GM12874 (cell line): ENCODE results near the gene GDF10.

ENCODE experiments used
- CTCF ChIP-seq: IDR thresholded peaks from 2 replicates; pipeline ENCODE4 v1.5.1; 2011; ENCODE audit warnings: low read depth, mild to moderate bottlenecking, control low read depth, low read length, moderate library complexity; ENCODE audit not compliant: insufficient read depth

Gene GDF10

GRCh38 chr10:47331491-47331890 lies 31.5 kb downstream of the GDF10 start:
- TF ChIP-seq CTCF: no peak

- TF ChIP-seq CTCF: no peak
These were observed 32.0 kb downstream of the GDF10 start for GRCh38 chr10:47331954-47332353.

GRCh38 chr10:47332371-47332770 lies 32.4 kb downstream of the GDF10 start:
- no peak for TF ChIP-seq CTCF

GRCh38 chr10:47332946-47333345 lies 32.9 kb downstream of the GDF10 start:
- no peak for TF ChIP-seq CTCF

DNA sequence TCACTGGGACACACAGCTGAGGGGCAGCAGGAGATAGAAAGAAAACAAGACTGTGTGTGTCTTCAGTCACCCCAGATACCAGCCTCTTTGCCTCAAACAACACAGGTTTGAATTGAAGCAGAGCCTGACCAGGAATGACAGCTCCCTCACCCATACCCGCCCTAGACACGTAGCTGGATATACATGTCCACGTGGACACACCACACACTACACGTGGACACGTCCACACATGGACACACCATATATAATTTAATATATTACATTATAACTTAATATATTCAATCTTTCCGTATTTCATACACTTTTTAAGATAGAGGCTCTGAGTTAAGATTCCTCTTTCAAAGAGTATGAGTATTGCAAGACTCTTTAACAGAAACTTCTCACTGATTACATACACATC lies 33.5 kb downstream of the GDF10 start:
- no peak for TF ChIP-seq CTCF

- TF ChIP-seq CTCF: no peak
These were observed 34.7 kb downstream of the GDF10 start for GRCh38 chr10:47334466-47335295.

DNA sequence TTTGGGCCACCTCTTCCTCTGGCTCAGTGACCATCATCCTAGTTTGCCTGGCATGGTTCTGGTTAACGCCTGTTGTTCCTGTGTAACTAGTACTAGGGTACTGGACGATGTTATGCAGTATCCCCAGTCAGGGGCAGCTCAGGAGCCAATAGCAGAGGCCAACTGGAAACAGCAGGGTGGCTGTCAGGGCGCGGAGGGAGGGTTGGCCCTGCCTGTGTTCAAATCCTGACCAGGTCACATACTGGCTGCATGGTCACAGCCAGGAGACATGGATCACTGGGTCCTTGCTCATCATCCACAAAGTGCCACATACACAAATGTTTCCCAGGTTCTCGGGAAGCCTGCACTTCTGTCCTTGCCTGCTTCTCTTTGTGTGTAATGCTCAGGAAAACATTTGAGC lies 35.9 kb downstream of the GDF10 start:
- TF ChIP-seq CTCF: no peak
